KMS-11 (cell line): ENCODE measurements around the gene POR.

Experiments
- H2AFZ ChIP-seq: fragments of 200-600 bp; sonication (generic); 2 replicates; pipeline ENCODE4 v1.6.1; 2016; ENCODE audit warnings: antibody characterized with exemption, mixed run types, low read depth
- H3K27ac ChIP-seq: fragments of 200-600 bp; sonication (generic); 2 replicates; pipeline ENCODE4 v1.6.1; 2016; ENCODE audit warnings: mild to moderate bottlenecking, mixed run types
- H3K27me3 ChIP-seq: fragments of 200-600 bp; sonication (generic); 2 replicates; pipeline ENCODE4 v1.6.1; 2017; ENCODE audit warnings: mild to moderate bottlenecking, low read depth, mixed run types, moderate library complexity; ENCODE audit not compliant: insufficient read depth
- H3K36me3 ChIP-seq: fragments of 200-600 bp; sonication (generic); 2 replicates; pipeline ENCODE4 v1.6.1; 2017; ENCODE audit warnings: mild to moderate bottlenecking, mixed run types; ENCODE audit not compliant: insufficient read depth
- H3K4me1 ChIP-seq: fragments of 200-600 bp; sonication (generic); 2 replicates; pipeline ENCODE4 v1.6.1; 2016; ENCODE audit warnings: mild to moderate bottlenecking, low read depth, mixed run types; ENCODE audit not compliant: poor library complexity, severe bottlenecking
- H3K4me2 ChIP-seq: fragments of 200-600 bp; sonication (generic); 2 replicates; pipeline ENCODE4 v1.7.0; 2016; ENCODE audit warnings: mild to moderate bottlenecking, mixed run types
- H3K4me3 ChIP-seq: fragments of 200-600 bp; sonication (generic); IDR thresholded peaks from 2 replicates; pipeline ENCODE4 v1.6.1; 2017; ENCODE audit warnings: low read depth, low read length, mixed read lengths; ENCODE audit not compliant: insufficient read depth
- H3K79me2 ChIP-seq: fragments of 200-600 bp; sonication (generic); 2 replicates; pipeline ENCODE4 v1.6.1; 2016; ENCODE audit warnings: low read depth, mixed run types; ENCODE audit not compliant: insufficient read depth
- H3K9ac ChIP-seq: fragments of 200-600 bp; sonication (generic); 2 replicates; pipeline ENCODE4 v1.6.1; 2016; ENCODE audit warnings: mild to moderate bottlenecking, mixed run types
- H4K20me1 ChIP-seq: fragments of 200-600 bp; sonication (generic); 2 replicates; pipeline ENCODE4 v1.6.1; 2016; ENCODE audit warnings: mild to moderate bottlenecking, mixed run types; ENCODE audit not compliant: insufficient read depth
- CTCF ChIP-seq: fragments of 200-600 bp; sonication (generic); conservative IDR thresholded peaks from 2 replicates; pipeline ENCODE4 v1.6.1; 2017; ENCODE audit warnings: low read depth, mild to moderate bottlenecking, antibody characterized with exemption, low read length, moderate library complexity, mixed read lengths

The POR gene

GRCh38 chr7:75960372-75960771 lies 45.4 kb downstream of the POR start:
- Histone ChIP-seq H2AFZ (no peak overlapping the region), H3K9ac (no peak overlapping the region), H3K79me2 (no peaks in the 10 kb centered on the region; the same call in 1 of the 2 replicates), H3K4me3 (no peak overlapping the region), H3K4me2 (no peak overlapping the region), H4K20me1 (no peaks in the 10 kb centered on the region), H3K27me3 (no peaks in the 10 kb centered on the region), H3K4me1 (peaks cover 10% of the 10 kb centered on the region), H3K27ac (no peak overlapping the region), H3K36me3 (peaks cover 5% of the 10 kb centered on the region; the same call in 1 of the 2 replicates)
- no peak for TF ChIP-seq CTCF

GRCh38 chr7:75961218-75961617 lies 46.3 kb downstream of the POR start:
- Histone ChIP-seq H3K4me3 (no peak overlapping the region), H3K36me3 (peaks cover 2% of the 10 kb centered on the region; the same call in 1 of the 2 replicates), H3K4me2 (no peak overlapping the region), H3K4me1 (peaks cover 18% of the 10 kb centered on the region), H2AFZ (no peak overlapping the region), H3K79me2 (no peaks in the 10 kb centered on the region; the same call in 1 of the 2 replicates), H4K20me1 (no peaks in the 10 kb centered on the region), H3K27ac (no peak overlapping the region), H3K9ac (no peak overlapping the region), H3K27me3 (no peaks in the 10 kb centered on the region)
- no peak for TF ChIP-seq CTCF

GRCh38 chr7:75962607-75963380 lies 47.8 kb downstream of the POR start:
- Histone ChIP-seq H3K27me3 (no peaks in the 10 kb centered on the region), H3K4me3 (no peak overlapping the region), H3K79me2 (no peaks in the 10 kb centered on the region; the same call in 1 of the 2 replicates), H3K4me1 (peaks cover 28% of the 10 kb centered on the region), H3K27ac (no peak overlapping the region), H4K20me1 (no peaks in the 10 kb centered on the region), H3K4me2 (no peak overlapping the region), H3K36me3 (peaks cover under 1% of the 10 kb centered on the region; the same call in 1 of the 2 replicates), H2AFZ (no peak overlapping the region), H3K9ac (no peak overlapping the region)
- no peak for TF ChIP-seq CTCF

- Histone ChIP-seq H3K9ac (no peak overlapping the region), H3K79me2 (no peaks in the 10 kb centered on the region; the same call in 1 of the 2 replicates), H3K4me2 (no peak overlapping the region), H3K27me3 (no peaks in the 10 kb centered on the region), H2AFZ (no peak overlapping the region), H3K4me3 (no peak overlapping the region), H3K36me3 (no peaks in the 10 kb centered on the region), H3K4me1 (peaks cover 28% of the 10 kb centered on the region), H3K27ac (no peak overlapping the region), H4K20me1 (no peaks in the 10 kb centered on the region)
- TF ChIP-seq CTCF = no peak
Observed at GRCh38 chr7:75963381-75963995, 48.5 kb downstream of the POR start.
